Body of pancreas (tissue), 4 donors: ENCODE data around the gene ANKRD34A. TPM values are rescaled to one million over a fixed set of nuclear protein-coding genes. Genes with fewer than 3 reads are reported as not detected.
"Not testable (repeated sequence)": the region's sequence is repeated elsewhere in the genome, so short reads cannot be mapped to it uniquely, and the experiment has no call there.

ENCODE experiments used
- ATAC-seq: fragments of 150-250 bp; one replicate; pipeline ENCODE4 v1.9.1; 2016
- DNase-seq, 4 donors: peaks; one replicate each; pipeline ENCODE4 v3.0.0-alpha.2; 2019
- H3K27ac ChIP-seq, 4 donors: fragments of 200-600 bp; sonication (generic); 1 replicate in 3 of 4; 2 replicates in 1 of 4; pipeline versions ENCODE4 v1.5.1 to v1.6.1; 2016 to 2019; ENCODE audit warnings: mild to moderate bottlenecking in 1 of 4, mixed read lengths in 1 of 4, moderate library complexity in 1 of 4
- H3K27me3 ChIP-seq, 2 donors: fragments of 200-600 bp; sonication (generic); one replicate each; pipeline ENCODE4 v1.6.0; 2016; ENCODE audit warnings: mild to moderate bottlenecking in 1 of 2
- H3K36me3 ChIP-seq, 2 donors: fragments of 200-600 bp; sonication (generic); replicated peaks in 1 of 2; 2 replicates each; pipeline ENCODE4 v1.5.1; 2016; ENCODE audit warnings: low read depth in 2 of 2; ENCODE audit not compliant: insufficient read depth in 1 of 2
- H3K4me1 ChIP-seq: fragments of 200-600 bp; sonication (generic); one replicate; pipeline ENCODE4 v1.6.0; 2016
- H3K4me3 ChIP-seq, 2 donors: fragments of 200-600 bp; sonication (generic); 1 replicate in 1 of 2; 2 replicates in 1 of 2; pipeline ENCODE4 v1.5.1; 2016 to 2019
- H3K9me3 ChIP-seq, 3 donors: fragments of 200-600 bp; sonication (generic); 1 replicate in 2 of 3; 2 replicates in 1 of 3; pipeline ENCODE4 v1.5.1; 2016
- POLR2A ChIP-seq, 3 donors: fragments of 450-650 bp; IDR thresholded peaks; one replicate each; pipeline ENCODE4 v1.6.1; 2016; ENCODE audit warnings: antibody characterized with exemption in 3 of 3, mild to moderate bottlenecking in 2 of 3
- WGBS, 2 donors: methylation state at CpG; one replicate each; pipeline ENCODE4 v1.1.5; 2017; 5-methylcytosine and 5-hydroxymethylcytosine counted together
- intact Hi-C: fragments of 100-400 bp; cut with DNase I; formaldehyde crosslinking; loops from one replicate; pipeline ENCODE4 v1.15.1; 2023
- total RNA-seq, 2 donors: library from RNA; depleted of rRNA; stranded (reverse); fragments of >200 nt; gene quantifications; one replicate each; pipeline ENCODE4 v1.1.0, GENCODE V29; 2016
- TF ChIP-seq, protein P1 (sequence below), 7 experiments: fragments of 450-650 bp in 4 of 7; fragments of 200-600 bp in 3 of 7; sonication (generic) in 3 of 7; IDR thresholded peaks; one replicate each; pipeline ENCODE4 v1.5.1; 2016 to 2019; ENCODE audit warnings: antibody characterized with exemption in 7 of 7

Gene ANKRD34A
- total RNA-seq, 2 donors from 2014 or later = 0.66 TPM; not detected in 1

GRCh38 chr1:145926686-145927062, 37.7 kb downstream of the ANKRD34A start:
- H3K27me3 ChIP-seq = no peaks in the 10 kb centered on the region
- ATAC-seq = peak; percentile 0
- H3K4me1 ChIP-seq = peaks cover 12% of the 10 kb centered on the region
- no peak for TF ChIP-seq POLR2A (IDR thresholded peaks at IDR 0.05)
- TF ChIP-seq, protein P1, sequence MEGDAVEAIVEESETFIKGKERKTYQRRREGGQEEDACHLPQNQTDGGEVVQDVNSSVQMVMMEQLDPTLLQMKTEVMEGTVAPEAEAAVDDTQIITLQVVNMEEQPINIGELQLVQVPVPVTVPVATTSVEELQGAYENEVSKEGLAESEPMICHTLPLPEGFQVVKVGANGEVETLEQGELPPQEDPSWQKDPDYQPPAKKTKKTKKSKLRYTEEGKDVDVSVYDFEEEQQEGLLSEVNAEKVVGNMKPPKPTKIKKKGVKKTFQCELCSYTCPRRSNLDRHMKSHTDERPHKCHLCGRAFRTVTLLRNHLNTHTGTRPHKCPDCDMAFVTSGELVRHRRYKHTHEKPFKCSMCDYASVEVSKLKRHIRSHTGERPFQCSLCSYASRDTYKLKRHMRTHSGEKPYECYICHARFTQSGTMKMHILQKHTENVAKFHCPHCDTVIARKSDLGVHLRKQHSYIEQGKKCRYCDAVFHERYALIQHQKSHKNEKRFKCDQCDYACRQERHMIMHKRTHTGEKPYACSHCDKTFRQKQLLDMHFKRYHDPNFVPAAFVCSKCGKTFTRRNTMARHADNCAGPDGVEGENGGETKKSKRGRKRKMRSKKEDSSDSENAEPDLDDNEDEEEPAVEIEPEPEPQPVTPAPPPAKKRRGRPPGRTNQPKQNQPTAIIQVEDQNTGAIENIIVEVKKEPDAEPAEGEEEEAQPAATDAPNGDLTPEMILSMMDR (IDR thresholded peaks at IDR 0.05) = no peak
- peak overlapping the region; percentile 70 to 95 for H3K4me3 ChIP-seq
- peak overlapping the region; percentile 83 to 97 (median 94) for H3K27ac ChIP-seq
- intact Hi-C loops = no loop called here
- WGBS, 2 donors = 2 to 3% methylated on average over 19 of the region's 19 CpGs
- no peaks in the 10 kb centered on the region for H3K36me3 ChIP-seq
- DNase-seq = peak in 1 of 4 donors; percentile 10
- no peaks in the 10 kb centered on the region for H3K9me3 ChIP-seq

DNA sequence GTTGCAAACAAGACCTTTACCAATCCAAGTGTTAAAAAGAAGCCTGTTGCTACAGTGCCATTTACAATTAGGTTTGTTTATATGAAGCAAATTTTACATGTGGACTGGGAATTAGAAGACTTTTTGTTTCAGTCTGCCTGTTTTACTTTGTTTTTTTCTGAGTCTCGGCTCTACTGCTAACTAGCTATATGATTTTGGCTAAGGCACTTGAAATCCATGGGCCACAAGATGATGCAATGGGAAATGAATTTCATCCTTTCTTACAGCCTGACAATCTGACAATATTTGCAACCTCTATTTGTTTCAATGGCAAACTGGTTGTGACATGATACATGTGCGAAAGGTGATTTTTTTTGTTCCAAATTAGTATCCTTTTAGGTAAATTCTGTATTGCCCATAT, 42.1 kb downstream of the ANKRD34A start:
- Histone ChIP-seq H3K27ac (no peak overlapping the region), H3K36me3 (no peaks in the 10 kb centered on the region), H3K9me3 (no peaks in the 10 kb centered on the region), H3K27me3 (no peaks in the 10 kb centered on the region), H3K4me1 (peaks cover 27% of the 10 kb centered on the region), H3K4me3 (no peak overlapping the region)
- DNase-seq (no peak), ATAC-seq (no peak)
- intact Hi-C loops = no loop called here
- TF ChIP-seq, protein P1 (IDR thresholded peaks at IDR 0.05) = no peak
- no peak for TF ChIP-seq POLR2A (IDR thresholded peaks at IDR 0.05)
- WGBS, 2 donors = 69 to 88% methylated on average over 2 of the region's 2 CpGs

DNA sequence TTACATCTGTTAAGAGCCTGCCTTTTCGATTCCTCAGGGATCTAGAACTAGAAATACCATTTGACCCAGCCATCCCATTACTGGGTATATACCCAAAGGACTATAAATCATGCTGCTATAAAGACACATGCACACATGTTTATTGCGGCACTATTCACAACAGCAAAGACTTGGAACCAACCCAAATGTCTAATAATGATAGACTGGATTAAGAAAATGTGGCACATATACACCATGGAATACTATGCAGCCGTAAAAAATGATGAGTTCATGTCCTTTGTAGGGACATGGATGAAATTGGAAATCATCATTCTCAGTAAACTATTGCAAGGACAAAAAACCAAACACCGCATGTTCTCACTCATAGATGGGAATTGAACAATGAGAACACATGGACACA, 44.1 kb downstream of the ANKRD34A start:
- H3K4me1 ChIP-seq = peaks cover 21% of the 10 kb centered on the region
- H3K27me3 ChIP-seq, H3K9me3 ChIP-seq, ATAC-seq, H3K4me3 ChIP-seq, H3K36me3 ChIP-seq, H3K27ac ChIP-seq, DNase-seq, intact Hi-C loops: not testable (repeated sequence)
- 85 to 88% methylated on average over 3 to 4 of the region's 4 CpGs for WGBS, 2 donors

DNA sequence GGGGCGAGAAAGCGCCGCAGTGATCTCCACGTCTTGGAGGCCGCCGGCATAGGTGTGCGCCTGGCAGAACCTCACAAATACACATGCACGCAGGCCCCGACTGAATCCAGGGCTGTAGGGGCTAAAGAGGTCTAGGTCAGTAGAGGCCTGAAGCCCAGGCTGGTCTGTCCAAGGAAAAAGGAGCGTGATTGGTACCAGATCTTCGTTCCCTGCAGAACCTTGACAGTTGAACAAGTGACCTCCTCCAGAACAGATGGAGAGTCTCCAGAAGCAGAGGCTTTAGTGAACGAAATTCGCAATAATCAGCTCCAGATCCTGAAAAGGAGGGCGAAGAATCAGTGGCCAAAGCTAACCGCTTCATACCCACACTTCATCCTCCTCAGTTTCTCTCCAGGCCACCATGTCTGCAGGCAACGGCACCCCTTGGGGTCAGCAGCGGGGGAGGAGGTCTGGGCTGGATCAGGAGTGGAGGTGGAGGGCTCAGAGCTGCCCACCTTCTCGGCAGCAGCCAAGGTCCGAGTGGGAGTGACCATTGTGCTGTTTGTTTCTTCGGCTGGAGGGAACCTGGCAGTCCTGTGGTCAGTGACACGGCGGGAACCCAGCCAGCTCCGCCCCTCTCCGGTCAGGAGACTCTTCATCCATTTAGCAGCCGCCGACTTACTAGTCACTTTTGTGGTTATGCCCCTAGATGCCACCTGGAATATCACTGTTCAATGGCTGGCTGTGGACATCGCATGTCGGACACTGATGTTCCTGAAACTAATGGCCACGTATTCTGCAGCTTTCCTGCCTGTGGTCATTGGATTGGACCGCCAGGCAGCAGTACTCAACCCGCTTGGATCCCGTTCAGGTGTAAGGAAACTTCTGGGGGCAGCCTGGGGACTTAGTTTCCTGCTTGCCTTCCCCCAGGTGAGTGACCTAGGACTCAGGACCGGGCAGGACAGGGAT, 45.1 kb downstream of the ANKRD34A start:
- Histone ChIP-seq H3K4me3 (peak overlapping the region; percentile 89 to 98), H3K36me3 (no peaks in the 10 kb centered on the region), H3K9me3 (no peaks in the 10 kb centered on the region), H3K4me1 (peaks cover 21% of the 10 kb centered on the region), H3K27ac (peak overlapping the region; percentile 68 to 93 (median 82)), H3K27me3 (no peaks in the 10 kb centered on the region)
- intact Hi-C loops = no loop called here
- WGBS, 2 donors = 0 to 1% methylated on average over 18 to 33 of the region's 33 CpGs
- DNase-seq (peak; percentile 71 to 88 (median 80)), ATAC-seq (peak; percentile 49)
- TF ChIP-seq, protein P1 (IDR thresholded peaks at IDR 0.05) = peak in 4 of 7 experiments; percentile 1 to 26 (median 18)
- TF ChIP-seq POLR2A (IDR thresholded peaks at IDR 0.05) = peak; percentile 17 to 71 (median 71)

DNA sequence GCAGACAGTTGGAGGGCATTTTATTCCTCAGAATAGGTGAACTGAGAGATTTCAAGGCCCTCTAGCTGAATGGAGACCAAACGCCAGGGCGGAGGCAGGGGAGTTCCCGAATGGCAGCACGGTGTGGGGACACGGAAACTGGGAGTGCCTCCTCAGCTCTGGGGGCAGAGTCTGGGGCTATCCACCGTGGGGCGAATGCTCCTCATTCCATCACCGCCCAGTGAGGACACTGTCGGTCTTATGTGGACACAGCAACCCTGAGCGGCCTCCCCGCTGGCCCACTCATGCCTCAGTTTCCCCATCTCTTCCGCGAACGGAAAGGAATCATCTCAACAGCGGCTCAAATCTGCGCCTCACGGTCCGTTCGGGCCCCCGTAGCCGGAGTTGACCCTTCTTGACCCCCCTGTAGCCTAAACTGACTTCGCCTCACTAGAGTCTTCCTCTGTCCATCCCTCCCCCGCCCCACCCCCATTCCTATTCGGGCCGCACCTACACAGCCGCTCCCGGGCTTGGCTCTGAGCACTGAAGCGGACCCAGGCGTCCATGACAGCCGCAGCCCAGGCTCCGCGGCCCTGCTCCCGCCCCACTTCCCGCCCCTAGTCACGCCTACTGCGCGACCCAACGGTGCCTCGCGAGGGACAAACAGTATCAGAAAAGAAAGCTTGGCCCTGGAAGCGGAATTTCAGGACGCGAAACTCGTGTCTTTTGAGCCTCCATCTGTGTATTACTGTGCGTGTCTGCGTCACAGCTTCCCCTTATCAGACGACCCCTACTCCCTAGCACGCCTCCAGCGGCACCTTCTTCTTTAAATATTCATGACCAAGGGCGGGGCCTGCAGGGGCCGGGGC, 46.0 kb downstream of the ANKRD34A start, which contains the start of gene PEX11B:
PEX11B (minus strand) TSS at position 574 of the 848 bp plus-strand sequence; CDS start at position 545, 29 bp downstream.
- DNase-seq (peak; percentile 87 to 94 (median 90)), ATAC-seq (peak; percentile 93)
- WGBS, 2 donors = 0 to 1% methylated on average over 30 to 51 of the region's 51 CpGs
- Histone ChIP-seq H3K36me3 (no peaks in the 10 kb centered on the region), H3K4me1 (peaks cover 21% of the 10 kb centered on the region), H3K4me3 (peak within 1 kb of the TSS; percentile 89 to 98), H3K9me3 (no peaks in the 10 kb centered on the region), H3K27me3 (no peaks in the 10 kb centered on the region), H3K27ac (peak within 1 kb of the TSS; percentile 68 to 93 (median 82))
- intact Hi-C loops = no loop called here
- TF ChIP-seq, protein P1 (IDR thresholded peaks at IDR 0.05) = peak in 2 of 7 experiments; percentile 13 to 15
- peak; percentile 7 to 78 (median 68) for TF ChIP-seq POLR2A (IDR thresholded peaks at IDR 0.05)
